GM19351 (cell line): ENCODE measurements around the gene QSER1.
"Not testable (repeated sequence)": the region's sequence is repeated elsewhere in the genome, so short reads cannot be mapped to it uniquely, and the experiment has no call there.

ENCODE experiments used
- ATAC-seq: cut with Tn5 transposase; IDR thresholded peaks from one replicate; pipeline ENCODE4 v1.9.1; 2021; ENCODE audit warnings: mild to moderate bottlenecking, moderate library complexity; ENCODE audit not compliant: unreplicated experiment

The QSER1 gene

DNA sequence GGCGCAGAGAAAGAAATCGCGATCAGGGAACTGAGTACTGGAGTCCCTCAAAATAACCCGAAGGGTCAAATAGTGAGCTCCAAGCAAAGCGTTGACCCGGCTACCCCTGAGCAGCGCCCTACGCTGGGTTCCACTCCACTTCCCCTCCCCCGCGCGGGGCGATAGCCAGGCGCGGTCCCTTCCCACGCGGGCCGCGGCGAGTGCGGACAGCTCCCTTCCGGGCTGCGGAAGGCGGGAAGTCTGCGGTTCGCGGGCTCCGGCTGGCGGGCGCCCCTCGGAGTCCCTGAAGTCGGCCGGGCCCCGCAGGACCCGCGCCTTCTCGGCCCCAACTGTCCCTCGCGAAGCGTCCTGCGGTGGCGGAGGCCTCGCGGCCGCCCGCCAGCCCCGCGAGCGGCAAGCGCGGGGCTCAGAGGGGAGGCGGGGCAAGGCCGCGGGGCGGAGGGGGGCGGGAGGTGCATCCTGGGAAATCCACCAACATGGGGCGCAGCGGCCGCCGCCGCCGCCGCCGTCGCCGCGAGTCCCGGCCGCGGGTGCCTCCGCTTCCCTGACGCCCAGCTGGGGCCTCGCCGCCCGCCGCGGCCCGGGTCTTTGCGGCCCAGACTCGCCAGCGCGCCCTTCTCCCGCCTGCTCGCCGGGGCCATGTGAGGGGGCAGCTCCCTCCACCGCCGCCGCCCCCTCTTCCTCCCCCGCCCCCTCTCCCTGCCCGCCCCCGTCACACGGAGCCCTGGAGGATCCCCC, at the start of gene QSER1:
Gene QSER1, plus strand, starts transcription at position 457 of the 738 bp plus-strand sequence. CDS start 315 bp downstream, outside the sequence.
- ATAC-seq = peak; percentile 61

DNA sequence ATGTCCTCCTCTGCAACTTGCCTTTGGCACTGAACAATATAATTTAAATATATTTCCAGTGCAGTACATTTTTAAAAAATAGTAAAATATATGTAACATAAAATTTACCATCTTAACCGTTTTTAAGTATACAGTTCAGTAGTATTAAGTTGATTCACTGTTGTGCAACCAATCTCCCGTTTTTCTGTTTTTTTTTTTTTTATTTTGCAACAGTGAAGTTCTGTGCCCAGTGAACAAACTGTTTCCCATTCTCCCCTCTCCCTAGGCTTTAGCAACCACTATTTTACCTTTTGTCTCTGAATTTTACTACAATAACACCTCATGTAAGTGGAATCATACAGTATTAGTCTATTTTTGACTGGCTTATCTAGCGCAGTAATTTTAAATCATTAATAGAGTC, 49.1 kb upstream of the QSER1 start:
- no peak for ATAC-seq

DNA sequence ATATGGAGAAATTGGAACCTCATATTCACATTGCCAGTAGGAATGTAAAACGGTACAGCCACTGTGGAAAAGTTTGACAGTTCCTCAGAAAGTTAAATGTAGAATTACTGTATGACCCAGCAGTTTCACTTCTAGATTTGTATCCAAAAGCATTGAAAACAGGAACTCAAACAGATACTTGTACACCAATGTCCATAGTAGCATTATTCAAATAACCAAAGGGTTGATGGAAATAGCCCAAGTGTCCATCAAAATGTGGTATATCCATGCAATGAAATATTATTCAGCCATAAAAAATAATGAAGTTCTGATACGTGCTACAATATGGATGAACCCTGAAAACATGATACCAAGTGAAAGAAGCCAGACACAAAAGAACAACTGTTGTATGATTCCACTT, 45.1 kb upstream of the QSER1 start:
- ATAC-seq = no peak

- ATAC-seq = no peak
Measured at GRCh38 chr11:32849761-32850160, 42.9 kb upstream of the QSER1 start.

- no peak for ATAC-seq
Measured at GRCh38 chr11:32851251-32851650, 41.4 kb upstream of the QSER1 start.

- no peak for ATAC-seq
Measured at GRCh38 chr11:32852207-32852606, 40.4 kb upstream of the QSER1 start.

DNA sequence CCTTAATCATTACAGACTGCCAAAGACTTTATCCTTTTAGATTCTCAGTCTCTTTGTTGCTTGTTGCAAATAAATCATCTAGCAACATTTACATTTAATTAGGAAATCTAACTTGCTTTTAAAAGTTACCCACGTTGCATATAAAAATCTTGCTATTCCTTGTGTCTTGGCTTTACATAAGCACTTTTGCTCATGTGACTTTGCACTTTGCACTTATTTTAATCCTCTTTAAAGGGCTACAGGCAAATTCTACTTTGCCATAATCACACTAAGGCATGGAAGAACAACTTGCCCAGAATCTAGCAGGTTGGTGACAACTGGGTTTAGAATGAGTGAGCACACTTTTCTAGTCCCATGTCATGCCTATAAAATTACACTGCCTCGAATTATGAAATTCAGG, 37.0 kb upstream of the QSER1 start:
- ATAC-seq = no peak

- no peak for ATAC-seq
Measured at GRCh38 chr11:32858731-32859130, 33.9 kb upstream of the QSER1 start.

DNA sequence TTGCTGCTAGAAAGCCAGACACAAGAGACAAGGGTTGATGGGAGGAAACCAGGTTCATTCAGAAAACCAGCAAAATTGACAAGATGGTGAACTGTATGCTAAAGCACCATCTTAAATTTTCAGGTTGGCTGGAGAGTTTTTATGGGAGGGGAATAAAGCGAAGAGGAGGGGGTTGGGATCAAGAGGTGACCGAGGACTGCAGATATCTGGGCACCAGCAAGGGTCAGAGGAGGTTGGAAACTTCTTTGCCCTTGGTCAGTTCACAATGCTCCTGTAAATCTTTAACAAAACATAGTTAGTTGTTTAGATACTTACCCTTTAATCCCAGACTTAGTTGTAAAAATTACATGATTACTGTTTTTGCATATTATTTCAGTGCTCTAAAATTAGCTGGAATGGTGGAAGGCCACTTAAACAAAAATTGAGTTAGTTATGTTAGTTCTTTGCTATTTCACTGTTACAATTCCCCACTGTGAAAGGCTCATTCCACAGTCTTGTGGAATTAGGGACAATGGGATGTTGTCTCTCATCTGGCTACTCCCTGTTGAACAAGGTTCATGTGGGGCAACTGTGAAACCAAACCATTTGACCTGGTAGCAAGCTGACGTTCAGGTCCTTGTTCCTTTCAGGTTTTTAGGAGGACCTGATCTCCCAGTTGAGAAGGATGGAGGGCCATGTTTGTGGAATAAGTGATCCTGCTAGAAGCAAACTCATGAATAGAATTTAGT, 30.6 kb upstream of the QSER1 start:
- no peak for ATAC-seq

DNA sequence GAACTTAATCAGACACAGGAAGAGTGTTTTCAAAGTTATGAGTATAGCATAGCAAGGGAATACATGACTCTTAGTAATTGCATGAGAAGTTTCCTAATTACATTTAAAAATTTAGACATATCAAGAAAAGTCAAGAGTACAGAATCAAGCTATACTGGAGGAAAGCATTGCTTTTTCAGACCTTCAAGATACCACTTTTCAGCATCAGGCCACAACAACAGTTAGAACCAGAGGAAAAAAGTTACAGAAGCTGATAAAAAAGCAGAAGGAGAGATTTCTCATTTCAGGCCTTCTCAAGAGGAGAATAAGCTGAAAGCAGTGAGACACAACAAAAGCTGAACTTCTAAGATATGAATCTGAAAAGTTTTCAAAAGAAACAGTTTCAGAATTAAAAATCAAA, 28.1 kb upstream of the QSER1 start:
- no peak for ATAC-seq

DNA sequence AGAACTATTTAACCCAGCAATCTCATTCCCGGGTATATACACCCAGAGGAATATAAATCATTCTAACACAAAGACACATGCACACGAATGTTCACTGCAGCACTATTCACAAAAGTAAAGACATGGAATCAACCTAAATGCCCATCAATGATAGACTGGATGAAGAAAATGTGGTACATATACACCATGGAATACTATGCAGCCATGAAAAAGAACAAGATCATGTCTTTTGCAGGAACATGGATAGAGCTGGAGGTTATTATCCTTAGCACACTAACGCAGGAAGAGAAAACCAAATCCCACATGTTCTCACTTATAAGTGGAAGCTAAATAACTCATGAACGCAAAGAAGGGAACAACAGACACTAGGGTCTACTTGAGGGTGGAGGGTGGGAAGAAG, 23.9 kb upstream of the QSER1 start:
- ATAC-seq = not testable (repeated sequence)

- no peak for ATAC-seq
Measured at GRCh38 chr11:32870676-32871075, 21.9 kb upstream of the QSER1 start.

DNA sequence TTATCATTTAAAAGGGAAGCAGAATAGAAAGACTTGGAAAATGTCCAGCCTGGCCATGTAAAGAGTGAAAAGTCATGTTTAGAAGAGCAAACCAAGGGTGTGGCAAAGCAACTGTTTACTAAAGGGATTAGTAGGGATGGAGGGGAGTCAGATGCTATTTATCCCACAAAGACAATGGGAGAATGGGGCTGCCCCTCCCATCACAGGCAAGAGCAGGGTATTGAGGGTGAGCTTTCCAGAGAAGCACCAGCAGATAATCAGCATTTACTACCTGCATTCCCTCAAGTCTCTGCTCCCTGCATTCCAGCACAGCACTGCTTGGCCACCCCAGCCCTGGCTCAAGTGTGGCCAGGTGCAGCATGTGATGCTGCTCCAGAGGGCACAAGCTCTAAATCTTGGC, 18.5 kb upstream of the QSER1 start:
- ATAC-seq = no peak

DNA sequence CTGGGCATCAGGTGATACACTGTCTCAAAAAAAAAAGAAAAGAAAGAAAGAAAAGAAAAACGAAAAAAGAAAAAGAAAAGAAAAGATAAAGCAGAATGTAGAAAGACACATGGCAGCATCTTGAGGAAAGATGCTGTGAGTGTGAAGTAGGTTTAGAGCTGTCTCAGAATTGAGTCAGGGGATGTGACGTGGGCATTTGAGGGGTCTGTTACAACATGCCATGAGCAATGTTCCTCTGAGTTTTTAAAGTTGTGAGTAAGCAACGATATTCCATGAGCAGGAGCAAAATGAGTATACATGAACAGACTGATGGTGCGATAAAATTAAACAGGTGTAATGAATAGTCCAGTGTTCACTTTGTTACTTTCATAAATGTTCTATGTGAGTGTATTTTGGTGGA, 11.3 kb upstream of the QSER1 start:
- no peak for ATAC-seq

GRCh38 chr11:32883421-32883820, 9.2 kb upstream of the QSER1 start:
- ATAC-seq = no peak

GRCh38 chr11:32884023-32884422, 8.6 kb upstream of the QSER1 start:
- no peak for ATAC-seq

DNA sequence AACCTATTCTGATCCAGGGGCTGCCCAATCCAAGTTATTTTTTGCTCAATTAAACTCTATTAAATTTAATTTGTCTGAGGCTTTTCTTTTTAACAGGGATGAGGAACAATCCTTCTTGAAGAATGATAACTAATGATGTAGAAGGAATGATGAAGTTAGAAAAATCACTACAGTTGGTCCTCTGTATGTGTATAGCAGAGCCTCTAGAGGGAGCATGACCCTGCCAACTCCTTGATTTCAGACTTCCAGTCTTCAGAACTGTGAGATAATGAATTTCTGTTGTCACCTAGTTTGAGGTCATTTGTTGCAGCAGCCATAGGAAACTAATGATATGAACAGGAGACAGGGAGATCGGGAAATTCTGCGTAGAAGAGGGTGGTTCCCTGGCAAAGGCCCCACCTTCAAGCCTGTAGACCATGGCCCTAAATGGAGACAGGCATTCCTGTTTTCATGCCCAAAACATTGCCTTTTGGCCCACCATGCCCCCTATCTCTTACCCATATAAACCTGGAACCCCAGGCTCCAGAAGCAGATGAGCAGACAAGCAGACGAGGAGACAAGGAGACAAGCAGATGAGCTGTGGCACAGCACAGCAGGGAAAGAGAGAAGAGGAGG, 7.7 kb upstream of the QSER1 start:
- ATAC-seq = peak; percentile 61

GRCh38 chr11:32885556-32885955, 7.1 kb upstream of the QSER1 start:
- no peak for ATAC-seq

GRCh38 chr11:32886180-32886579, 6.4 kb upstream of the QSER1 start:
- ATAC-seq = no peak

- not testable (repeated sequence) for ATAC-seq
Measured at GRCh38 chr11:32887707-32888383, 4.8 kb upstream of the QSER1 start.

GRCh38 chr11:32888384-32888710, 4.3 kb upstream of the QSER1 start:
- ATAC-seq = not testable (repeated sequence)

GRCh38 chr11:32888805-32889204, 3.8 kb upstream of the QSER1 start:
- no peak for ATAC-seq
